Mesodermal cell (in vitro differentiated cells): ENCODE data around the gene ZSCAN21.

Experiments
- H3K27ac ChIP-seq: 2 replicates; pipeline ENCODE4 v1.7.0; 2013; ENCODE audit warnings: mild to moderate bottlenecking, low read depth, low read length, moderate library complexity; ENCODE audit not compliant: severe bottlenecking
- H3K36me3 ChIP-seq: 2 replicates; pipeline ENCODE4 v1.7.1; 2013; ENCODE audit warnings: mild to moderate bottlenecking, low read length, moderate library complexity; ENCODE audit not compliant: control insufficient read depth, insufficient read depth
- H3K4me1 ChIP-seq: one replicate; pipeline ENCODE4 v1.7.1; 2013; ENCODE audit warnings: mild to moderate bottlenecking, low read length; ENCODE audit not compliant: insufficient read depth, control insufficient read depth, poor library complexity, severe bottlenecking
- H3K4me3 ChIP-seq: 2 replicates; pipeline ENCODE4 v1.7.0; 2013; ENCODE audit warnings: low read length, control low read depth, mild to moderate bottlenecking; ENCODE audit not compliant: insufficient read depth, poor library complexity, severe bottlenecking; ENCODE audit errors: extremely low read depth
- H3K9me3 ChIP-seq: 2 replicates; pipeline ENCODE4 v1.7.1; 2013; ENCODE audit warnings: mild to moderate bottlenecking, low read length, moderate library complexity; ENCODE audit not compliant: control insufficient read depth
- WGBS, 2 experiments: methylation state at CpG; one replicate each; pipeline ENCODE4 v1.1.5; 2013; ENCODE audit warnings: missing lambda C conversion rate in 2 of 2; ENCODE audit not compliant: insufficient coverage in 2 of 2; 5-methylcytosine and 5-hydroxymethylcytosine counted together

Gene ZSCAN21

DNA sequence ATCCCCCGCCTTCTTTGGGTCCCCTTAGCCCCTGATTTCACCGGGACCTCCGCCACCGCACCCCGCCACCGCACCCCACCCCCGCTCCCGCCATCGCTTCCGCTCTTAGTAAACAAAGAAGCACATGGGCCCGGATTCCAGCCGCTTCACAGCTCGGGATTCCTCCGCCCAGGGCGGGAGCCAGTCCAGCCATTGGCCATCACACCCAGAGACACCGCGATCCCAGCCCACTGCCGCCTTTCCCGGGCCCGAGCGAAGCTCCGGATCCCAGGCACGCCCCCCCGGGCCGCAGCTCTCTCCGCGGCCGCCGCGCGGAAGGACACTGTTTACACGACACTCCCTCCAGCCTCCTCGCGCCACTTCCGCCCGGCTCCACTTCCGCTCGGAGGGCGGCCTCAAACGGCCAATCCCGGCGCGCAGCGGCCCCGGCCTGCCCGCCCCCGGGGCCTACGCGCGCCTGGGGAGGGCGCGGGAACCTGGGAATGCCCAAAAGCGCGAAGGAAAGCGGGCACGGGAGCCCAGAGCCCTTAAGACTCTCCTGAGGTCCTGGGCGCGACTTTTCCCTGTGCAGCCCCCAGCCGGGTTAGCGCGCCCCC, 50.9 kb downstream of the ZSCAN21 start:
- H3K36me3 ChIP-seq, result peaks cover 70% of the 10 kb centered on the region
- 0% methylated on average over 31 to 48 of the region's 61 CpGs for WGBS, 2 experiments
- H3K4me3 ChIP-seq, result peak overlapping the region; percentile 100
- peaks cover 36% of the 10 kb centered on the region for H3K4me1 ChIP-seq
- H3K9me3 ChIP-seq, result no peaks in the 10 kb centered on the region
- peak overlapping the region; percentile 96 for H3K27ac ChIP-seq

DNA sequence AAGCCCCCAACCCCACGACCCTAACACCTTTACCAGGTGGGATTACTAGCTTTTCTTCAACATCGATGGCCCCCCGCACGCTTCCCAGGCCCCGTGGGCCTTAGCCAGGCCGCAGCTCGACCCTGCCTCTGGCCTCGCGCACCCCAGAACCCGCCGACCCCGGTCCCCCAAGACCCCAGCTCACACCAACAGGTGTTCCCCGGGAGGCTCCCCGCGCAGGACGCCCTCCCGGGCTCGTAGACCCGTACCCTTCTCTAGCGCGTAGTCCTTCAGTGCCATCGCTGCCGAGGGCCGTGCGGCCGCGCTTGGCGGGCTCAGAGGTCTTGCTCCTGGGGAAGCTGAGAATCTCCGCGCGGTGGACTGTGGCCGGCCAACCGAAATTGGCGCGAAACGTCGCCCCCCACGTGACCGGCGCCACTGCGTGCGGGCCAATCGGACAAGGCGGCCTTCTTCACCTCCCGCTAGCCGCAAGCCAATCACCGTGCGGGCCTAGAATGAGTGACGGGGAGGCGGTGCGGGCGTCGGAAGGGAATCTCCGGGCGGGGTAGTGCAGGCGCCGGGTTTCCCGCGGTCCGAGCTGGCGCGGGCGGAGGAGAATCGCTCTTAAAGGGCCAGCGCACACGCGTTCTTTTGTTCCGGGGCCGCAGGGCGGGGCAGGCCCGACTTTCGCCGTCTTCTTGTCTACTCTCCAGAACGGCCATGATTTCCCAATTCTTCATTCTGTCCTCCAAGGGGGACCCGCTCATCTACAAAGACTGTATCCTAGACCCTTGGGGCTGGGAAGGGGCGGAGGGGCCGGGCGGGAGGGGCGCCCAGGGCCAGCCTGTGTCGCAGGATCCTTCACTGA, 51.7 kb downstream of the ZSCAN21 start, which contains the start of the genes AP4M1 and MCM7:
Gene AP4M1 (plus strand): TSS at position 628 of the 847 bp plus-strand sequence. CDS start 72 bp downstream, at position 700.
Gene MCM7 (minus strand): TSS at position 382 of the 847 bp plus-strand sequence. CDS start 103 bp downstream, at position 279.
- Histone ChIP-seq H3K36me3 (peaks cover 70% of the 10 kb centered on the region), H3K27ac (peak within 1 kb of the TSS; percentile 96), H3K9me3 (no peaks in the 10 kb centered on the region), H3K4me3 (peak within 1 kb of the TSS; percentile 100), H3K4me1 (peaks cover 30% of the 10 kb centered on the region)
- 0 to 1% methylated on average over 58 to 59 of the region's 80 CpGs for WGBS, 2 experiments

DNA sequence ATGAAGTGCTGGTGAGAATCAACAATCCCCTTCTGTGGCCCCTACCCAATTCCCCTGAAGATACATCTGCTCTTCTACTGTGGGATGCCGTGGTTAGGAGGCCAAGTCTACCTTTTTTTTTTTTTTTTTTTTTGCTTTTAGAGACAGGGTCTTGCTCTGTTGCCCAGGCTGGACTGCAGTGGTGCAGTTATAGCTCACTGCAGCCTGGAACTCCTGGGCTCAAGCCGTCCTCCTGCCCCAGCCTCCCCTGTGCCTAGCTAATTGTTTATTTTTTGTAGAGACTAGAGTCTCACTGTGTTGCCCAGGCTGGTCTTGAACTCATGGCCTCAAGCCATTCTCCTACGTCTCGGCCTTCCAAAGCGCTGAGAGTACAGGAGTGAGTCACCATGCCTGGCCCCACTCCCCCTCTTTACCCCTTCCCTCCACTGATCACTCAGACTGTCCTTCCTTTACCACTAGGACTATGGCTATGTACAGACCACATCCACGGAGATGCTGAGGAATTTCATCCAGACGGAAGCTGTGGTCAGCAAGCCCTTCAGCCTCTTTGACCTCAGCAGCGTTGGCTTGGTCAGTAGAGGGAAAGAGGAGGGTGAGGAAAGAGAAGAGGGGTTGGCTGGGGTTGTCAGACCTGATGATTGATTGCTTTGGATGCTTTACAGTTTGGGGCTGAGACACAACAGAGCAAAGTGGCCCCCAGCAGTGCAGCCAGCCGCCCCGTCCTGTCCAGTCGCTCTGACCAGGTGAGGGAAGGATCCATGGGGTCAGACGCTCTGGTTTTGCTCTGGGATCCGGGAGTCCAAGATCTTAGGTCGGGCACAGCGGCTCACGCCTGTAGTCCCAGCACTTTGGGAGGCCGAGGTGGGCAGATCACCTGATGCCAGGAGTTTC, 53.6 kb downstream of the ZSCAN21 start:
- H3K36me3 ChIP-seq, result peaks cover 67% of the 10 kb centered on the region
- no peaks in the 10 kb centered on the region for H3K9me3 ChIP-seq
- WGBS, 2 experiments, result 82 to 83% methylated on average over 15 to 16 of the region's 17 CpGs
- peak overlapping the region; percentile 100 for H3K4me3 ChIP-seq
- H3K27ac ChIP-seq, result peak overlapping the region; percentile 96
- peaks cover 29% of the 10 kb centered on the region for H3K4me1 ChIP-seq

DNA sequence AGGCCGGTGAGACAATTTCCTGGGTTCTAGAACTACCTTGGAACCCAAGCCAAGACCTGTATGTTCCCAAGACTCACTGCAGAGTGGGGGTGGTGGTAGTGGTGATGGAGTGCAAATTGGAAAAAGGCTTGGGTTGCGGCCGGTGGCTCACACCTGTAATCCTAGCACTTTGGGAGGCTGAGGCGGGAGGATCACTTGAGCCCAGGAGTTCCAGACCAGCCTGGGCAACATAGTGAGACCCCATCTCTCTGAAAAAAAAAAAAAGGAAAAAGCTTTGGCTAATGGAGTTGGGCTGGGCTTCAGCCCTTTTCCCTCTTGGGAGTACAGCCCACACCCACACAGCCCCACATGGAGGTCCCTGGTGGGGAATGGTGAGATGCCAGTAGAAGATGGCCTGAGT, 56.0 kb downstream of the ZSCAN21 start:
- peaks cover 16% of the 10 kb centered on the region for H3K4me1 ChIP-seq
- peaks cover 67% of the 10 kb centered on the region for H3K36me3 ChIP-seq
- H3K9me3 ChIP-seq, result no peaks in the 10 kb centered on the region
- H3K27ac ChIP-seq, result no peak overlapping the region
- H3K4me3 ChIP-seq, result no peak overlapping the region
- WGBS, 2 experiments, result 98 to 100% methylated on average over 3 to 4 of the region's 4 CpGs

DNA sequence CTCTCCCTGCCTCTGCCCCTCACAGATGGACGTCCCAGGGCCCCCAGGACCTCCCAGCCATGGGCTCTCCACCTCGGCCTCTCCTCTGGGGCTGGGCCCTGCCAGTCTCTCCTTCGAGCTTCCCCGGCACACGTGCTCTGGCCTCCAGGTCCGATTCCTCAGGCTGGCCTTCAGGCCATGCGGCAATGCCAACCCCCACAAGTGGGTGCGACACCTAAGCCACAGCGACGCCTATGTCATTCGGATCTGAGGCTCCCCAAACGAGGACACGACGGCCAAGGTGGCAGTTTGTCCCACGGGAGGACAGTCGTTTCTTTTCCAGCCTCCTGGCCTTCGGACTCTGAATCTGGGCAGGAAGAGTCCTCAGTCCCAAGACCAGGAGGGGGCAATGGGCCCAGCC, 57.1 kb downstream of the ZSCAN21 start:
- H3K4me1 ChIP-seq, result peaks cover 16% of the 10 kb centered on the region
- peaks cover 78% of the 10 kb centered on the region for H3K36me3 ChIP-seq
- no peak overlapping the region for H3K4me3 ChIP-seq
- WGBS, 2 experiments, result 92 to 97% methylated on average over 16 of the region's 17 CpGs
- H3K27ac ChIP-seq, result no peak overlapping the region
- no peaks in the 10 kb centered on the region for H3K9me3 ChIP-seq

DNA sequence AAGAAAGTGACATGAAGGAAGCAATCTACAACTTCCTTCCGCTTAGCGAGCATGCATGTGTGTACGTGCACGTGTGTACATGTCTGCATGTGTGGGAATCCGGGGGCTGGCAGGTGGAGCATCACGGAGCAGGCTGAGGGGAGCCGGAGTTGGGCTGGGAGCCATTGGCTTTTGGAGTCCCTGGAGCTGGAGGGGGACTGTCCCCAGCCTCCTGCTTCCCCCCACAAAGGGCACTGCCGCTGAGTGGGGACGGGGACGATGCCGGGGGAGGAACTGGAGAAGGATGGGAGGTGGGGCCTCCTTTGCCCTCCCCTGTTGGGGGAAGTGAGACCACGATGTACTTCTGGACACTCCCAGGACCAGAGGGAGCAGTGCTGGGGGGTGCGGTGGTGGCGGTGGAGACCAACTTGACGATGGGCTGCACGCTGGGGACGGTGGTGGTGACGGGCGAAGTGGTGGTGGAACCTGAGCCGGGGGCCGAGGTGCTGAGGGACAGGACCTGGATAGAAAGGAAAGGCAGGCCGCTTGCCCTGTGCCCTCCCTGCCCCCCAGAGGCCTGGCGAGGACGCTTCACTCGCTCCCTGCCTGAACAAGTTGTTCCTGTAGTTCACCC, 57.7 kb downstream of the ZSCAN21 start:
- no peak overlapping the region for H3K4me3 ChIP-seq
- WGBS, 2 experiments, result 93 to 96% methylated on average over 19 to 21 of the region's 25 CpGs
- peaks cover 16% of the 10 kb centered on the region for H3K4me1 ChIP-seq
- H3K9me3 ChIP-seq, result no peaks in the 10 kb centered on the region
- no peak overlapping the region for H3K27ac ChIP-seq
- H3K36me3 ChIP-seq, result peaks cover 84% of the 10 kb centered on the region

DNA sequence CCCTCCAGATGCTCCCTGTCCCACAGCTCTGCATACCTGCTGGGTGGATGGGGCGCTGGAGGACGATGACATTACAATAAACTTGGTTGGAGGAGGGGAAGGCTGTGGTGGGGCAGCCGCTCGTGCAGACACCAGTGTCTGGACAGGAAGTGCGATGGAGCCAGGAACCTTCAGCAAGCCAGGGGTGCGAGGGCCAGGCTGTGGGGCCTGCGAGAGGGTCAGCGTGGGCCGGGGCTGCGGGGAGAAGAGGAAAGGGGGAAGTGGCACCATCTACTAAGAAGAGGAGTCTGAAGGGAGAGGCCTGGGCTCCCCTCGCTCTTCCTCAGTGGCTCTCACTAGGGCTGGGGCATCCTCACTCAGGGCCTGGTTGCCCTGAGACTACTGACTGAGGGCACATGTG, 58.3 kb downstream of the ZSCAN21 start:
- WGBS, 2 experiments, result 92 to 93% methylated on average over 10 to 11 of the region's 11 CpGs
- peaks cover 87% of the 10 kb centered on the region for H3K36me3 ChIP-seq

DNA sequence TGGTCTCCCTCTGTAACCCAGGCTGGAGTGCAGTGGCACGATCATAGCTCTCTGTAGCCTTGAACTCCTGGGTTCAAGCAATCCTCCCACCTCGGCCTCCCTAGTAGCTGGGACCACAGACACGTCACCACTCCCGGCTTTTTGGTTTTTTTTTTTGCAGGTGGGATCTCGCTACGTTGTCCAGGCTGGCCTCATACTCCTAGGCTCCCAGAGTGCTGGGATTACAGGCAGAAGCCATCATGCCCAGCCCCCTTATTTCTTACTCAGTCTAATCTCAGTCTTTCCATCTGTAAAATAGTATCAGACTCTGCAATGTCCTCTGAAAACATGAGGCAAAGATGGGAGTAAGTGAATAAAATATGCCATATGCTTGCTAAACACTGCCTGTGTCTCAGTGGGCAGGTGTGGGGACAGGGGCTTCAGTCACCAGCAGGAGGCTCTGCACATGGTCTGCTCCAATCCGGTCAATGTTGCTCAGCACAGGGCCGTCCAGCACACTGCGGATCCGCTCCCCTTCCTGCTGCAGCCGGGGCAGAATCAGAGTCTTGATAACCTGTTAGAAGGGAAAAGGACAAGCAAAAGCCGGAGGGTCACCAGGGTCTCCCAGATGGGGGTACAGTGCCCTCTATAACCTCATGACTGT, 60.1 kb downstream of the ZSCAN21 start:
- 87 to 89% methylated on average over 11 of the region's 12 CpGs for WGBS, 2 experiments
- peaks cover 87% of the 10 kb centered on the region for H3K36me3 ChIP-seq
- H3K4me3 ChIP-seq, result no peak overlapping the region
- no peak overlapping the region for H3K27ac ChIP-seq
- H3K9me3 ChIP-seq, result no peaks in the 10 kb centered on the region
- peaks cover 8% of the 10 kb centered on the region for H3K4me1 ChIP-seq

More for the DNA sequence above, 58.3 kb downstream of the ZSCAN21 start:
- Histone ChIP-seq H3K9me3 (no peaks in the 10 kb centered on the region), H3K4me1 (peaks cover 13% of the 10 kb centered on the region), H3K27ac (no peak overlapping the region), H3K4me3 (no peak overlapping the region)

DNA sequence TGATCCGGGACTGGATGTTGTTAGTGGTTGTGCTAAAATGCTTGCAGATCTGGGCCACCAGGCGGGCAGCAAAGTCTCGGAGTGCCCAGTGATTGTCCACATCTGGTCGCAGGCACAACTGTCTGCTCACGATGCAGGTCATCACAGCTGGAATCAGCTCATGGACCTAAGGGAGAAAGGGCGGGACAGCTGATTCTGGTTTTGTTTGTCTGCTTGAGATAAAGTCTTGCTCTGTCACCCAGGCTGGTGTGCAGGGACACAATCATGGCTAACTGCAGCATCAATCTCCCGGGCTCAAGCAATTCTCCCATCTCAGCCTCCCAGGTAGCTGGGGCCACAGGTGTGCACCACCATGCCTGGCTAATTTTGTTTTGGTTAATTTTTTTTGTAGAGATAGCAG, 61.6 kb downstream of the ZSCAN21 start:
- Histone ChIP-seq H3K4me3 (no peak overlapping the region), H3K9me3 (no peaks in the 10 kb centered on the region), H3K4me1 (peaks cover 8% of the 10 kb centered on the region), H3K27ac (no peak overlapping the region), H3K36me3 (peaks cover 83% of the 10 kb centered on the region)
- WGBS, 2 experiments, result 95 to 96% methylated on average over 6 of the region's 7 CpGs
